DMS153 treated with DMSO at 0.1 percent for 48 hours (cell line): ENCODE measurements around the gene ZNF277.

Experiments used
- DNase-seq: peaks from one replicate; lab custom pipeline; 2025; ENCODE audit not compliant: unreplicated experiment; lab: John Stamatoyannopoulos, UW

The ZNF277 gene

DNA sequence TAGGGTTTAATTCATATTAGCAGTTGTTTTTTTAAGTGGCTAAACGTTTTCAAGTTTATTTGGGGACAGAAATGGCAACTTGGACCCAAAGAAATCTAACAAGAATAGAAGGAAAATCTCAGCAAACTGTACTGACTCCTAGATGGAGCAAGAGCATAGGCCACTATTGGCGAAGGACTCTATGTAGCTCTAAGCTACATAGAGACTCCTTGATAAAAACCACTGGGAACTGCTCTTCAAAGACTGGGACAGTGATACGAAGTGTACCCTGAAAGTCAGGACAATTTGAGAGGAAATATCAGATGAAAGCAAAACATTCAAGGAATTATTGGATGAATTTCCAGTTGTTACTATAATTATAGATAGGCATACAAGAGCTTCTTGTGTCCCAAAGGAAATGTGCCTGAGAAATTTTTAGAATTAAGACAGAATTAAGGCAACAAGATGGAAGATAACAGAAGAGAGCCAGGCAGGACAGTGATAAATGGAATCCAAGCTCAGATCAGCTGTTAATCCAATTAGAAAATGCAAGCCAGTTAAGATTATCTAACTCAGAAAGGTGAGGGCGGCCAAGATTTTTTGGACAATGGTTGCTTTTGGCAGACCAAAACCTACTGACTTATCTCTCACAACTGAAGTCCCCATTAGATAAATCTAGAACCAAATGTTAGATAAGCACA lies 140.0 kb downstream of the ZNF277 start:
- DNase-seq, result no peak

- DNase-seq, result no peak
Observed at GRCh38 chr7:112347088-112347487, 140.6 kb downstream of the ZNF277 start.

- no peak for DNase-seq
Observed at GRCh38 chr7:112350585-112350984, 144.1 kb downstream of the ZNF277 start.

DNA sequence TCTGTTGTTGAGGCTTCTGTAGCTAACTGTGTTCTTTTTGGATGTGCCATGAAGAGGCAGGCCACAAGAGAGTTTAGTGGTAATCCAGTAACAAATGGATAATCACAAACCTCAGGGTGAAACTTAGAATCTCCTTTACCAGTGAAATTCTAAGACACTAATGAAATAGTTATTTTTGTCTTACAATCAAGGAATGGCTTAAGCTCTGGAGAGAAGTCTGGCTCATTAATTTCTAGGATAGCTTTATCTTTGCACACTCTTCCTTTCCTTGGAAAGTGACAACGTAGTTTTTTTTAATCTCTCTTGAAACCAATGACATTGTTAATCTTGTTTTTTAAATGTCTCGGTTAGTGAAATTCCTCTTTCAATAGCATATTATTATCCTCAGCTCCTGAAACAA lies 150.1 kb downstream of the ZNF277 start:
- DNase-seq, result no peak

GRCh38 chr7:112357136-112357535 lies 150.6 kb downstream of the ZNF277 start:
- DNase-seq, result no peak

GRCh38 chr7:112358513-112358912 lies 152.0 kb downstream of the ZNF277 start:
- DNase-seq, result no peak

DNA sequence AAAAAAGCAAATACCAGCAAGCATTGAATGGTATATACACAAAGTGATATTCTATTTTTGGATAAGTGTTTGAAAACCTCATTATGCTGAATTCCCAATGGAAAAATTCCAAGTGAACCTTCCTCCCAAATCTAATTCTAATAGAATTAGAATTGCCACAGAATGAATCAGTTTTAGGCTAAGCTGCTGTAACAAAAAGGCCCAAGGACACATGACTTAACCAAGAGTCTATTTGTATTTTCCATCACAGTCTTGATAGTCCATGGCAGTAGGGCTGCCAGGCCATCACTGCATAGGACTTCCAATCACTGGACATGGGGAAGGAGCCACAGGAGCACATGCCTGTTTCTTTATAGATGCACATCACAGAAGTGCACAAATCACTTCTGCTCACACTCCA lies 152.6 kb downstream of the ZNF277 start:
- no peak for DNase-seq

- no peak for DNase-seq
Observed at GRCh38 chr7:112360681-112361080, 154.2 kb downstream of the ZNF277 start.

DNA sequence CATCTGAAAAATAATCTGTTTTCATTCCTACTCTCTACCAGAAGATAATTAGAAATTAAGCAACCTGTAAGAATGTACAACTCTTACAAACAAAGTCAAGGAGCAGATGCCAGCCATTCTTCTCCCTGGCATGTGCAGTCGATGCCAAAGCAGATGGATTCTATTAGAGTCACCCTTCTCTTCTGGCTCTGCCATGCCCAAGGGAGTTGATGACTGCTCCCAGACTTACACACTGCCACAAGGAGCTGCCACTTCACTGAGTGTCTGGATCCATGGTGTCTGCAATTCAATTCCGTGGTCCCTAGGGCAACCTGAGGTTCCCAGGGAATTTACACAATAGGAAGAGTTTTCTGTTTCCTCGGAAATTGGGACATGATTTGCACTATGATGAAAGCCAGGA lies 154.7 kb downstream of the ZNF277 start:
- no peak for DNase-seq

GRCh38 chr7:112362053-112362650 lies 155.7 kb downstream of the ZNF277 start:
- DNase-seq, result no peak

DNA sequence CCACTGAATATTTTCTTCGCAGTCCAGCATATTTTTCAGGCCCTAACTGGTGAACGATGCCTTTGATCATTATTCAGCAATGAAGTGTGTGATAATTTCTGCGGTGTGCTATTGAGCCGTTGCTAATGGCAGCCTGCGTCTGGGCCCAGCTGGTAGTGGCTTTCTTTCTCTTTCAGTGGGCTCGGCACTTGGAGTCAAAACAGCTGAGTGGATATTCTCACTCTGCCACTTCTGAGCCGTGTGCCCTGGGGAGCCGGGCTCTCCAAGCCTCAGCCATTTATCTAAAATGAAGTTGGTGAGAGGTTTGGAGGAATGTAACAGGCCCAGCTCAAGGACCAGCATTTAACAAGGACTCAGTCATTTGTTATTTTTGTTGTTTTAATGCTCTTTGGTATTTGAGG lies 156.2 kb downstream of the ZNF277 start:
- DNase-seq, result no peak

DNA sequence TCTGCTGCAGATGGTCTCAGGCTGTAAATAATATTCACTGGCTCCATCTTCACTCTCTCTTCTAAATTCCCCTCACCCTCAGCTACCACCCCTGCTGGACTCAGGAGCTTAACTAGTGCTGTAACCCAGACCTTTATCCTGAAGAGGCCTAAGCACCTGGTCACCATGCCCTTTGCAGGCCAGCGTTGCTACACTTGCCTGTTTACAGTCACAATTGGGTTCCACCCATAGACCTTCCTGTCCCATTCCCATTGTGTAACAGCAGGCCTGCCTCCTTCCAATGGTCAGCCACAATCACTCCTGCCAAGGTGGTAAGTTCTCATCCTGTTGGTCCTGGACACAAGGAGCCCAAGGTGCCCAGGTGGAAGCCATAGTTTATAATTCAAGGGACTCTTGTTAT lies 157.9 kb downstream of the ZNF277 start:
- no peak for DNase-seq

- no peak for DNase-seq
Observed at GRCh38 chr7:112365551-112365950, 159.1 kb downstream of the ZNF277 start.

DNA sequence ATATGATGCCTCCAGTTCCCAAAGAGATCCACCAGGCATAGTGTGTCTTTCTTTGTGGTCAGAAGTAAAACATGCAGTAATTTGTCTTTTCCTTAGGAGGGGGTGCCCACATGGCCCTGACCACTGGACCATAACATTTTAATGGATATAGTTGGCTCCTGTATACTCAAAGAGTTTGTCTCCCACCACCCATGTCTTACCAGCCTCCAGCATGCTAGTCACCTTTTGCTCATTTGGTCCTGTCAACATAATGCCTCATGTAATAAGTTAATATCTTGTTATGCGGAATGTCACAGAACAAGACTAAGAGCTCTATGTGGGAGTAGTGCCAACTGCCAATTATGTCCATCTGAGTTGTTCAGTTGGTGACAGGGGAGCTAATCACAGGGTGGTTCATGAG lies 160.4 kb downstream of the ZNF277 start:
- DNase-seq, result no peak

- DNase-seq, result no peak
Observed at GRCh38 chr7:112370436-112370835, 163.9 kb downstream of the ZNF277 start.

DNA sequence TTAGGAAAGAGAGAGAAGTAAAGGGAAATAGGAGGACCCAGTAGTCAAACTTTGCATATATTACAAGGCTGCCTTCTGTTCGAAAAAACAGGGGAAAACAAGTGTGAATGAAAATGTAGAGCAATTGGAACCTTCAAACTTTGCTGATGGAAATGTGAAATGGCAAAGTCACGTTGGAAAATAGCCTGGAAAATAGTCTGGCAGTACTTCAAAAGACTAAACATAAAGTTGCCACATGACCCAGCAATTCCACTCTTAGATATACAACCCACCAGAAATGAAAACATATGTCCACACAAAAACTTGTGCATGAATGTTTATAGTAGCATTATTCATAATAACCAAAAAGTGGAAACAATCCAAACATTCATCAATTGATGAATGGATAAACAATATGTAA lies 165.2 kb downstream of the ZNF277 start:
- DNase-seq, result no peak

GRCh38 chr7:112372101-112372500 lies 165.6 kb downstream of the ZNF277 start:
- no peak for DNase-seq

GRCh38 chr7:112377593-112377992 lies 171.1 kb downstream of the ZNF277 start:
- DNase-seq, result no peak

GRCh38 chr7:112381311-112382091 lies 175.0 kb downstream of the ZNF277 start:
- DNase-seq, result no peak

DNA sequence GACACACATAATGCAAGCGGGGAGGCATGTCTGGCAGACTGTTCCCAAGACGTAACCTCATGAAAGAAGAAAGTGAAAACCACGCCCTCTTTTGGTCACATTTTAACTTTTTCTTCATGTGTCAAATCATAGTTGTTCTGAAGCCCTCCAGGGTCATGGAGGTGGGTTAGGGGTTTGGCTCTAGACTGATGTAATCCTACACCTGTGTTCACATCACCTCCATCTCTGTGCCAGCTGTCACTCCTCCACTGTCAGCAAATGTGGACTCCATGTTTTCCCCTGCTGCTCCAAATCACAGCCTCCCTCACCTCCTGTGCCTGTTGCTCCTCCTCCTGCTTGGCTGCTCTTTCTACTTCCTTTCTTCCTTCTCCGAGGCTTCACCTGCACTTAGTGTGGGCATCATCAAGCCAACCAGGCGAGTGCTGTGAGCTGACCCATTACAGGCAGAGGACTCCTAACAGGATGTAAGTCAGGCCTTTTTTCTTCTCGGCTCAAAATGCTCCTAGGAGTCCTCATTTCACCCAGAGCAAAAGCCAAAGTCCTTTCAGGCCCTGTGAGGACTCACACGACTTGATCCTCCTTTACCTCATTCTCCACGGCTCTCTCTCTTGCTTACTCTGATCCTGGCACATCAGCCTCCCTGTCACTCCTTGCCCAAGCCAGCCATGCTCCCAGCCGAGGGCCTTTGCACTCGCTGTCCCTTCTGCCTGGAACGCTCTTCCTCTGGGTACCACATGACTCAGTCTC lies 177.3 kb downstream of the ZNF277 start:
- no peak for DNase-seq

GRCh38 chr7:112385516-112385915 lies 179.0 kb downstream of the ZNF277 start:
- no peak for DNase-seq

DNA sequence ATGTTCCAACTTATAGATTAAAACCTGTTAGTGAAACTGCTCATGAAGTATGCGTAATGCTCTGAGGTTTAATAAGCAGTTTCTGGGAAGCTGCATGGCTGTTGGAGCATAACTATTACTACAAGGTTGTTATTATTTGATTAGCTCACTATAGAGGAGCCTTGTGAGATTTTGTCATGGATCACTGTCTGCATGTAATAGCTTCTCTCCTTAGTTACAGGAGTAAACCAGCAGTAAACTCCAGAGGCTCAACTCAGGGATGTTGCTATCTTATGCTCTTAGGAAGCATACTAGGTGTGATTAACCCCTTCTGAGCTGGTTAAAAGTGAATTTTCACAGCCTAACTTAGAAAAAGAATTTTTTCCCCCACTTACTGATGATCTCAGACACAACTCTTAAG lies 180.1 kb downstream of the ZNF277 start:
- no peak for DNase-seq
